Stomach (tissue), 4 donors: ENCODE data around the gene USP12.

Experiments
- EP300 ChIP-seq: sonication (generic); formaldehyde crosslinking; IDR thresholded peaks from one replicate; pipeline ENCODE4 v1.6.1; 2017; ENCODE audit warnings: antibody characterized with exemption
- POLR2A ChIP-seq, 4 donors: fragments of 450-650 bp; IDR thresholded peaks; one replicate each; pipeline ENCODE4 v1.6.1; 2016; ENCODE audit warnings: antibody characterized with exemption in 4 of 4, control low read depth in 2 of 4, mild to moderate bottlenecking in 1 of 4, moderate library complexity in 1 of 4
- POLR2AphosphoS5 ChIP-seq, 3 donors: sonication (generic); formaldehyde crosslinking; IDR thresholded peaks; one replicate each; pipeline ENCODE4 v1.6.1; 2016; ENCODE audit warnings: antibody characterized with exemption in 3 of 3
- TF ChIP-seq, protein P1 (sequence below), 7 experiments: fragments of 450-650 bp in 4 of 7; fragments of 200-600 bp in 3 of 7; sonication (generic) in 3 of 7; IDR thresholded peaks; one replicate each; pipeline ENCODE4 v1.5.1; 2016 to 2019; ENCODE audit warnings: antibody characterized with exemption in 7 of 7, control low read depth in 2 of 7, mild to moderate bottlenecking in 1 of 7

DNA sequence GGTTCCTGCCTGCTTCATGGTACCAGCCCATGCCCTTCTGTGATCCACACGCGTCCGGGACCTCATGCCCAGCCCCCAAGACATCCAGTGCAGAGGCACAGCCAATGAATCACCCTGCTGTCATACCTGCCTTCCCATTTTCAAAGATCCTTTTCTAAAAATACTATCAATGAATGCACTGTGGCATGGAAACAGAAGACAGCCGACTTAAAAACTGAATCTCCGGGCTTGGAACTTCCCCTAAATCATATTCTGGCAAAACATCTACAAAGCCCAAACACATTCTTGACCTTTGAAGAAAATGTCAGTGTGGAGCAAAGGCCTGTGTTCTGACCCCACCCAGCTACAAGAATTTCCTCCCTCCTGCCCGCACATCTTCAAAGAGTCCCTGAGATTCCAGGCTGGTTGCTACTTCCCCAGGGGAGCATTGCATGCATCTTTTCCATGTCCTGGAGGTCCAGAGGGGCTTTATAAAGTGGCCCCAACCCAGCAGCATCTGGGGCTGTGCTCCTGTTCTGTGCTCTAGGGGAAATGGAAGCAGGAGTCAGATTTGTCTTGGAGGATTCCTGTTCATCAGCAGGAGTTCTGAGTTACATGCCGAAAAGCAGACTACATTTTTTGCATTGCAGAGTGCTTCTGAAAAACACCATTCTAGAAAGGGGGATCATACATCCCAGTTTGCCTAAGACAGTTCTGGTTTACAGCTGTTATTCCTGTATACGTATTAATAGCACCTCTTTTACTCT is 135.2 kb downstream of the USP12 start:
- TF ChIP-seq, protein P1, sequence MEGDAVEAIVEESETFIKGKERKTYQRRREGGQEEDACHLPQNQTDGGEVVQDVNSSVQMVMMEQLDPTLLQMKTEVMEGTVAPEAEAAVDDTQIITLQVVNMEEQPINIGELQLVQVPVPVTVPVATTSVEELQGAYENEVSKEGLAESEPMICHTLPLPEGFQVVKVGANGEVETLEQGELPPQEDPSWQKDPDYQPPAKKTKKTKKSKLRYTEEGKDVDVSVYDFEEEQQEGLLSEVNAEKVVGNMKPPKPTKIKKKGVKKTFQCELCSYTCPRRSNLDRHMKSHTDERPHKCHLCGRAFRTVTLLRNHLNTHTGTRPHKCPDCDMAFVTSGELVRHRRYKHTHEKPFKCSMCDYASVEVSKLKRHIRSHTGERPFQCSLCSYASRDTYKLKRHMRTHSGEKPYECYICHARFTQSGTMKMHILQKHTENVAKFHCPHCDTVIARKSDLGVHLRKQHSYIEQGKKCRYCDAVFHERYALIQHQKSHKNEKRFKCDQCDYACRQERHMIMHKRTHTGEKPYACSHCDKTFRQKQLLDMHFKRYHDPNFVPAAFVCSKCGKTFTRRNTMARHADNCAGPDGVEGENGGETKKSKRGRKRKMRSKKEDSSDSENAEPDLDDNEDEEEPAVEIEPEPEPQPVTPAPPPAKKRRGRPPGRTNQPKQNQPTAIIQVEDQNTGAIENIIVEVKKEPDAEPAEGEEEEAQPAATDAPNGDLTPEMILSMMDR (IDR thresholded peaks at IDR 0.05) = no peak
- TF ChIP-seq EP300 (no peak), POLR2AphosphoS5 (IDR thresholded peaks at IDR 0.05) (no peak), POLR2A (IDR thresholded peaks at IDR 0.05) (no peak)
